Naive thymus-derived CD8-positive, alpha-beta T cell (primary cell): ENCODE measurements around the gene USHBP1. TPM values are rescaled to one million over a fixed set of nuclear protein-coding genes. Genes with fewer than 3 reads are reported as not detected.

Experiments used
- ATAC-seq, 2 donors: fragments of 150-1000 bp; cut with Tn5 transposase in 1 of 2; sonication (Bioruptor Pico), chemical (Tn5 transposase) in 1 of 2; 1 replicate in 1 of 2; 2 replicates in 1 of 2; pipeline ENCODE4 v1.10.0; 2021; ENCODE audit warnings: mild to moderate bottlenecking in 2 of 2, moderate library complexity in 2 of 2
- POLR2A ChIA-PET: fragments of 350-600 bp; sonication (Branson Sonifier 250); formaldehyde crosslinking; loops from one replicate; lab custom pipeline; 2021; ENCODE audit warnings: antibody characterized with exemption; lab: Charles Lee
- DNase-seq, 10 donors: peaks; one replicate each; pipeline versions ENCODE4 v3.0.0 to v3.0.0-alpha.2; 2020 to 2022
- H3K27ac Mint-ChIP-seq, 10 donors: one replicate each; pipeline ENCODE4 v1.8.0; 2020 to 2022; ENCODE audit warnings: mild to moderate bottlenecking in 10 of 10, mixed read lengths in 10 of 10, moderate library complexity in 4 of 10, inconsistent platforms in 1 of 10
- H3K27me3 Mint-ChIP-seq, 5 donors: one replicate each; pipeline ENCODE4 v1.8.0; 2021 to 2022; ENCODE audit warnings: mixed read lengths in 5 of 5
- H3K36me3 Mint-ChIP-seq, 3 donors: one replicate each; pipeline ENCODE4 v1.8.0; 2020 to 2022; ENCODE audit warnings: mixed read lengths in 3 of 3, mild to moderate bottlenecking in 2 of 3, inconsistent platforms in 1 of 3
- H3K4me1 Mint-ChIP-seq, 4 donors: one replicate each; pipeline ENCODE4 v1.8.0; 2021 to 2022; ENCODE audit warnings: mixed read lengths in 4 of 4
- H3K4me3 Mint-ChIP-seq, 10 donors: one replicate each; pipeline ENCODE4 v1.8.0; 2020 to 2022; ENCODE audit warnings: mild to moderate bottlenecking in 10 of 10, mixed read lengths in 10 of 10, moderate library complexity in 6 of 10, inconsistent platforms in 1 of 10
- H3K9me3 Mint-ChIP-seq, 9 donors: one replicate each; pipeline ENCODE4 v1.8.0; 2020 to 2022; ENCODE audit warnings: mixed read lengths in 9 of 9, mild to moderate bottlenecking in 3 of 9, inconsistent platforms in 1 of 9, moderate library complexity in 1 of 9
- polyA plus RNA-seq, 3 donors: library from polyadenylated mRNA; unstranded; fragments of 300-500 nt; fragmentation: Illumina TruSeq; gene quantifications; one replicate each; pipeline ENCODE4 v1.2.3, GENCODE V29; 2021
- total RNA-seq, 8 experiments: library from RNA in 2 of 8; stranded (reverse) in 2 of 8; gene quantifications; one replicate each; pipeline ENCODE4 v1.2.3 and lab custom pipeline; 2021 to 2026

USHBP1 gene
- total and polyA plus RNA-seq, 5 experiments from 2014 or later = not detected

- DNase-seq (no peak), ATAC-seq (no peak)
- POLR2A ChIA-PET = interaction anchor here (0.6 kb wide), 2 partner anchors 37 to 42 kb away, joined by 3 read pairs; no protein-coding TSS in a partner anchor
- Mint-ChIP-seq H3K27ac (no peak overlapping the region), H3K4me1 (peaks cover 6 to 26% (median 19%) of the 10 kb centered on the region in 4 donors), H3K4me3 (no peak overlapping the region), H3K9me3 (no peaks in the 10 kb centered on the region), H3K27me3 (no peaks in the 10 kb centered on the region), H3K36me3 (peaks cover 0 to 51% (median 16%) of the 10 kb centered on the region in 3 donors)
Observed at GRCh38 chr19:17211547-17212446, 52.7 kb downstream of the USHBP1 start.

DNA sequence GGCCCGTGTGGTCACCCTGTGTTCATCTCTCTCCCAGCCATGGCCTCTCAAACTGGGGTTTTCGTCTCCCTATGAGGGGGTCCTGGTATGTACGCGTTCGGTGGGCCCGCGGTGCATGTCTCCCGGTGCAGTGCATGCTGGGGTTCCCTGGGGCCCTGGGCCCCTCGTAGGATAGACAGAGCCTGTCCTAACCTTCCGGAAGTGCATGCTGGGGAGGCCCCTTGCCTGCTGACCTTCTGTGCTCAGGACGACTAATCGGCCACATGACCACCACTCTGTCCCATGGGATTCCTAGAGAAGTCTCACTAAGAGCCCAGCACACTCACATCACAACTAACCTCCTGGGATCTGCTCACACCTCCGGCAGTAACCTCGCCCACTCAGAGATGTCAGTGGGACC, 54.2 kb downstream of the USHBP1 start:
- Mint-ChIP-seq H3K9me3 (no peaks in the 10 kb centered on the region), H3K36me3 (peaks cover 0 to 50% (median 16%) of the 10 kb centered on the region in 3 donors), H3K27me3 (no peaks in the 10 kb centered on the region), H3K4me1 (peaks cover 6 to 17% (median 14%) of the 10 kb centered on the region in 4 donors), H3K27ac (peak overlapping the region in 1 of 10 donors; percentile 4), H3K4me3 (peak overlapping the region in 1 of 10 donors; percentile 68)
- ATAC-seq (no peak), DNase-seq (no peak)
- POLR2A ChIA-PET = no interaction called here

- ATAC-seq (peak; percentile 24 to 29), DNase-seq (peak in 2 of 10 donors; percentile 17 to 35)
- Mint-ChIP-seq H3K27ac (peak overlapping the region in 6 of 10 donors; percentile 45 to 87 (median 68)), H3K4me1 (peaks cover 1 to 8% (median 6%) of the 10 kb centered on the region in 4 donors), H3K36me3 (peaks cover 0 to 58% (median 16%) of the 10 kb centered on the region in 3 donors), H3K27me3 (no peaks in the 10 kb centered on the region), H3K4me3 (no peak overlapping the region), H3K9me3 (no peaks in the 10 kb centered on the region)
- POLR2A ChIA-PET = no interaction called here
Observed at GRCh38 chr19:17209126-17210036, 55.2 kb downstream of the USHBP1 start.

DNA sequence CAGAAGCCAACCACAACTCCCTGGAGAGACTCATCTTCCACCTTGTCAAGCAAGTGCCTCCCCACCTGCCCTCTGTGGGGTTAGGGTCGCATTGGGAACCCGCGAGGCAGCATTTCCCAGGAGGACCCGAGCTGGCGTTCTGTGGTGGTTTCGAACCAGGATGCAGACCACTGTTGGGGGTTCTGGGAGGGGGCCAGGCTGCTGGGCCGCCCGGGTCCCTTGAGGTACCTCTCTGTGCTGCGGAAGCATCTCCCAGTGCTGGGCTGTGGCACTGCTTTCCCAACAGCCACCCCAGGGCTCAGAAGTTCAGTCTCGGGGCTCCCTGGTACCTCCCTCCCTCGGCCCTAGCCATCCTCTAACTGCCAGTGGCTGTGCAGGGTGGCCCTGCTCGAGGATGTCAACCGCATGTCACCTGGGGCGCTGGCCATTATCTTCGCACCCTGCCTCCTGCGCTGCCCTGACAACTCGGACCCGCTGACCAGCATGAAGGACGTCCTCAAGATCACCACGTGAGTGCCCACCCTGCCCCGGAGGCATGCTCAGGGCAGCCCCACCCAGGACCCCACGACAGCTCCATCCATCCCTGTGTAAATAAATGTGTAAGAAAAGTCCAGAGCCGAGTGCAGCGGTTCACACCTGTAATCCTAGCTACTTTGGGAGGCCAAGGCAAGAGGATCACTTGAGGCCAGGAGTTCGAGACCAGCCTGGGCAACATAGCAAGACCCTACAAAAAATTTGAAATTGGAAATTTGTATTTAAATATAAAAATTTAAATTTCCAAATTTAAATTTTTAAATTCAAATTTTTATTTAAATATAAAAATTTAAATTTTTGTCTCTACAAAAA, 57.6 kb downstream of the USHBP1 start:
- POLR2A ChIA-PET = interaction anchor here (0.7 kb wide), 1 partner anchor 15 kb away, joined by 4 read pairs; no protein-coding TSS in a partner anchor
- Mint-ChIP-seq H3K27me3 (no peaks in the 10 kb centered on the region), H3K4me3 (no peak overlapping the region), H3K27ac (peak overlapping the region in 2 of 10 donors; percentile 55 to 82), H3K36me3 (peaks cover 0 to 69% (median 17%) of the 10 kb centered on the region in 3 donors), H3K4me1 (peaks cover 0 to 7% (median 5%) of the 10 kb centered on the region in 4 donors), H3K9me3 (no peaks in the 10 kb centered on the region)
- DNase-seq = no peak
- no peak for ATAC-seq

GRCh38 chr19:17205237-17206140, 59.1 kb downstream of the USHBP1 start:
- ATAC-seq (peak; percentile 80 to 84), DNase-seq (peak; percentile 41 to 79 (median 54))
- H3K27me3 Mint-ChIP-seq = no peaks in the 10 kb centered on the region
- H3K36me3 Mint-ChIP-seq = peaks cover 0 to 75% (median 22%) of the 10 kb centered on the region in 3 donors
- no peaks in the 10 kb centered on the region for H3K9me3 Mint-ChIP-seq
- POLR2A ChIA-PET = interaction anchor here (0.6 to 0.8 kb wide), 7 partner anchors 9 to 768 kb away, joined by 3 to 7 read pairs (median 4); partner anchors contain the start of gene ANKLE1
- no peak overlapping the region for H3K4me3 Mint-ChIP-seq
- H3K27ac Mint-ChIP-seq = peak overlapping the region in 3 of 10 donors; percentile 29 to 56 (median 46)
- H3K4me1 Mint-ChIP-seq = peaks cover 0 to 7% (median 6%) of the 10 kb centered on the region in 4 donors

DNA sequence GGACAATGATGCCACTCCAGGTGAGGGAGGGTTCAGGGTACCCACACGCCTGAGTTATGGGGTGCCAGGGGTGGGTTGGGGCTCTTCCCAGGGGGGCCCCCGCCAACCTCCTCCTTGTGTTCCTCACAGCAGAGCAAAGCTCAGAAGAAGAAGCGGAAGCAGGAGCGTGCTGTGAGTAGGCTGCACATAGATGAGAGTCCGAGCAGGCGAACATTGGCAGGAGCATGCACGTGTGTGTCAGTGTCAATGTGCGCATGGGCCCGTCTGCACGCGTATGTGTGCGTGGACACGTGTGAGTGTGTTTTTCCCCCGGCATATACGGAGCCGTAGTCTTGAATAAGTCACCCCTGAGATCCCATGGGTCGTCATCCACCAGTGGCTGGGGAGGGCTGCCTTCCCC, 61.8 kb downstream of the USHBP1 start:
- peak overlapping the region in 1 of 10 donors; percentile 36 for H3K27ac Mint-ChIP-seq
- POLR2A ChIA-PET = no interaction called here
- H3K4me1 Mint-ChIP-seq = peaks cover 0 to 2% (median 0%) of the 10 kb centered on the region in 4 donors
- no peak for DNase-seq
- ATAC-seq = no peak
- peaks cover 0 to 82% (median 23%) of the 10 kb centered on the region in 3 donors for H3K36me3 Mint-ChIP-seq
- H3K4me3 Mint-ChIP-seq = no peak overlapping the region
- H3K27me3 Mint-ChIP-seq = no peaks in the 10 kb centered on the region
- no peaks in the 10 kb centered on the region for H3K9me3 Mint-ChIP-seq

GRCh38 chr19:17202249-17202648, 62.3 kb downstream of the USHBP1 start:
- Mint-ChIP-seq H3K4me1 (peaks cover 0 to 2% (median 0%) of the 10 kb centered on the region in 4 donors), H3K9me3 (no peaks in the 10 kb centered on the region), H3K27me3 (no peaks in the 10 kb centered on the region), H3K27ac (peak overlapping the region in 3 of 10 donors; percentile 62 to 82 (median 81)), H3K36me3 (peaks cover 0 to 84% (median 26%) of the 10 kb centered on the region in 3 donors), H3K4me3 (no peak overlapping the region)
- POLR2A ChIA-PET = no interaction called here
- ATAC-seq (peak in 1 of 2 donors; percentile 44), DNase-seq (peak in 1 of 10 donors; percentile 21)

- Mint-ChIP-seq H3K9me3 (no peaks in the 10 kb centered on the region), H3K4me3 (no peak overlapping the region), H3K27ac (peak overlapping the region in 1 of 10 donors; percentile 39), H3K27me3 (no peaks in the 10 kb centered on the region), H3K36me3 (peaks cover 0 to 92% (median 28%) of the 10 kb centered on the region in 3 donors), H3K4me1 (peaks cover 0 to 7% (median 1%) of the 10 kb centered on the region in 4 donors)
- DNase-seq (no peak), ATAC-seq (no peak)
- POLR2A ChIA-PET = interaction anchor here (0.7 to 1.5 kb wide), 3 partner anchors 15 to 106 kb away, joined by 3 to 6 read pairs (median 6); partner anchors contain the start of gene USE1
Observed at GRCh38 chr19:17200408-17201079, 64.0 kb downstream of the USHBP1 start.
